BE2C (cell line): ENCODE results near the gene MT3. TPM values are rescaled to one million over a fixed set of nuclear protein-coding genes. Genes with fewer than 3 reads are reported as not detected.
A peak's percentile ranks its signal among the peaks of the same experiment; 100 is the strongest.

Experiments
- DNase-seq: peaks from one replicate; pipeline ENCODE4 v3.0.0-alpha.2; 2020
- H3K27me3 ChIP-seq: fragments of 250-450 bp; sonication (Bioruptor Pico); 2 replicates; pipeline ENCODE4 v1.5.1; 2020; ENCODE audit warnings: mild to moderate bottlenecking
- H3K36me3 ChIP-seq: fragments of 250-450 bp; sonication (Bioruptor Pico); 2 replicates; pipeline ENCODE4 v1.5.1; 2020; ENCODE audit warnings: mild to moderate bottlenecking
- H3K4me1 ChIP-seq: fragments of 250-450 bp; sonication (Bioruptor Pico); 2 replicates; pipeline ENCODE4 v1.5.1; 2020
- H3K4me3 ChIP-seq: 2 replicates; pipeline ENCODE4 v1.5.1; 2011; ENCODE audit warnings: low read depth, low read length
- H3K9me3 ChIP-seq: fragments of 250-450 bp; sonication (Bioruptor Pico); 2 replicates; pipeline ENCODE4 v1.5.1; 2020
- polyA plus RNA-seq: library from polyadenylated mRNA; unstranded; fragments of >200 nt; gene quantifications from one replicate; pipeline ENCODE4 v1.2.1, GENCODE V29; 2012; ENCODE audit warnings: low read depth, missing spikeins; ENCODE audit not compliant: insufficient read length, insufficient read depth
- TF ChIP-seq, protein P1 (sequence below): IDR thresholded peaks from 2 replicates; pipeline ENCODE4 v1.5.1; 2012; ENCODE audit warnings: mild to moderate bottlenecking, low read depth, low read length

The MT3 gene
- not detected for polyA plus RNA-seq

GRCh38 chr16:56589141-56590039 is at the start of gene MT3:
Gene MT3 (plus strand): TSS chr16:56589528. CDS start chr16:56589591, 63 bp downstream.
- Histone ChIP-seq H3K4me3 (no peak within 1 kb of the TSS), H3K9me3 (no peaks in the 10 kb centered on the region; the same call in 1 of the 2 replicates), H3K4me1 (no peaks in the 10 kb centered on the region), H3K27me3 (peaks cover 57% of the 10 kb centered on the region), H3K36me3 (no peaks in the 10 kb centered on the region)
- TF ChIP-seq, protein P1, sequence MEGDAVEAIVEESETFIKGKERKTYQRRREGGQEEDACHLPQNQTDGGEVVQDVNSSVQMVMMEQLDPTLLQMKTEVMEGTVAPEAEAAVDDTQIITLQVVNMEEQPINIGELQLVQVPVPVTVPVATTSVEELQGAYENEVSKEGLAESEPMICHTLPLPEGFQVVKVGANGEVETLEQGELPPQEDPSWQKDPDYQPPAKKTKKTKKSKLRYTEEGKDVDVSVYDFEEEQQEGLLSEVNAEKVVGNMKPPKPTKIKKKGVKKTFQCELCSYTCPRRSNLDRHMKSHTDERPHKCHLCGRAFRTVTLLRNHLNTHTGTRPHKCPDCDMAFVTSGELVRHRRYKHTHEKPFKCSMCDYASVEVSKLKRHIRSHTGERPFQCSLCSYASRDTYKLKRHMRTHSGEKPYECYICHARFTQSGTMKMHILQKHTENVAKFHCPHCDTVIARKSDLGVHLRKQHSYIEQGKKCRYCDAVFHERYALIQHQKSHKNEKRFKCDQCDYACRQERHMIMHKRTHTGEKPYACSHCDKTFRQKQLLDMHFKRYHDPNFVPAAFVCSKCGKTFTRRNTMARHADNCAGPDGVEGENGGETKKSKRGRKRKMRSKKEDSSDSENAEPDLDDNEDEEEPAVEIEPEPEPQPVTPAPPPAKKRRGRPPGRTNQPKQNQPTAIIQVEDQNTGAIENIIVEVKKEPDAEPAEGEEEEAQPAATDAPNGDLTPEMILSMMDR = no peak
- DNase-seq = peak; percentile 31

DNA sequence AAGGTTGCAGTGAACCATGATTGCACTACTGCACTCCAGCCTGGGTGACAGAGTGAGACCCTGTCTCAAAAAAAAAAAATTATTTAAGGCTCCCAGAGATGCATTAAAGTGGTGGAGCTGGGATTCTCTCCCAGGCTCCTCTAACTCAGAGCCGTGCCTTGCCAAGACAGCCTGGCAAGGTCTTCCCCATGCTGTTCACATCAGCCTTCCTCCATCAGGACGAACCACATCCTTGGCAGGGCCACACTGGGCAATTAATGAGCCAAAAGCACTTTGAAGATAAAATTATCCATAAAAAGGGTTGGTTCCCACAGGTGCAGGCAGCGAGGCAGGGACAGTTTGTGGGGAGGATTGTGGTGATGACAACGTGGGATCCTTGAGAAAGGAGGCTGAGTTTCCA is 49.7 kb upstream of the MT3 start:
- DNase-seq = no peak
- H3K4me1 ChIP-seq = no peaks in the 10 kb centered on the region
- no peaks in the 10 kb centered on the region for H3K36me3 ChIP-seq
- H3K9me3 ChIP-seq = no peaks in the 10 kb centered on the region; the same call in 1 of the 2 replicates
- H3K4me3 ChIP-seq = no peak overlapping the region
- peaks cover 20% of the 10 kb centered on the region for H3K27me3 ChIP-seq
- TF ChIP-seq, protein P1 = no peak

DNA sequence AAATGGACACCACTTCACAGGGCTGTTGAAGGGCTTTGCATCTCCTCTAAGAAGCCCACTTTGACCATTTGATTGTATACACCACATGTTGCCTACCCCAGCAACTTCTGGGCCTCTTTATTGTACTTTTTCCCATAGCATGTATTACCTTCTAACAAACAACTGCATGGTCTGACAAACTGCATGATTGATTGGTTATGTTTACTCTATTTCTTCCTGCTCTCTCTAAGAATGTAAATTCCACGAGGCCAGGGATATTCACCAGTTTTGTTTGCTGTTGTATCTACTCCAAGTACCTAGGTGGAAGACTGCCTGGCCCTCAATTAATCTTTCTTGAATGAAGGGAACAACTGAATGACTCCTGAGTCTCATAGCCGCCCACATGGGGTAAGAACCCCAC is 47.3 kb upstream of the MT3 start:
- TF ChIP-seq, protein P1 = no peak
- no peak for DNase-seq
- Histone ChIP-seq H3K4me1 (no peaks in the 10 kb centered on the region), H3K27me3 (peaks cover 6% of the 10 kb centered on the region), H3K36me3 (no peaks in the 10 kb centered on the region), H3K9me3 (no peaks in the 10 kb centered on the region; the same call in 1 of the 2 replicates), H3K4me3 (no peak overlapping the region)

DNA sequence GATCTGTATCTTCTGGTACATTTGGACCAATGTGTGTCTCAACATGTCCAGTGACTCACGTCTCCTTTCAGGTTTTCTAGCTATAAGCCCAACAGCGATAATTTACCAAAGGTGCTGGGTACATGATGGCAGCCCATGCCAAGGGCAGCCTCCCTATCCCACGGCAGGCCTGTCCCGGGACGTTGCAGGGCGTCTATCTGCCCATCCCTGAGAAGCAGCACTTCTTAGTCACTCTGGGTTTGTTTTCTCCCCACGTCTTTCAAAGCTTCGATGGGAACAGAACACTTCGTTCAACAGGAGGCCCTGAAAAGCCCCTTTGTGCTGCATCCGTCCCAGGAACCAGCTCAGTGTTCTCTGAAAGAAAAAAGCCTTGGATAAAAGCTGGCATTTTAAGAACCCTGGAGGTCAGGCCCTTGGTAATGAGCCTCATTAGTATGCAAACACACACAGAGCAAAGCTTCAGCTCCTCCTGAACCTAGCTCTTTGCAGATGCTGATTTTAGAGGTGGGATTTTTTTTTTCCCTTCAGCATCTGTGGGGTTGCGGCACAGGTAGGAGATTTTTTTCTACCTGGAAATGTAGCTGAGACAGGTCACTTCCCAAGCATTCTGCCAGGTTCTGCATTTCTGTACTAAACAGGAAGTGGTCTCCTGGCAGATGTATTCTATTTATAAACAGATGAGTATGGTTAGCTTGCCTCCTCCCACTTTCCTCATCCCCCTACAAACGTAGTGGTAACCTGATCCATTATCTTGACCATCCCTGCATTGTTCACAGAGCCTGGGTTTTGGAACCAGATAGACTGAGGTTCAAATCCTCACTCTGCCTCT is 42.0 kb upstream of the MT3 start:
- TF ChIP-seq, protein P1 = no peak
- Histone ChIP-seq H3K4me1 (no peaks in the 10 kb centered on the region), H3K27me3 (no peaks in the 10 kb centered on the region), H3K36me3 (no peaks in the 10 kb centered on the region), H3K9me3 (no peaks in the 10 kb centered on the region), H3K4me3 (no peak overlapping the region)
- no peak for DNase-seq

GRCh38 chr16:56547949-56548567 is 41.3 kb upstream of the MT3 start:
- no peak for DNase-seq
- Histone ChIP-seq H3K27me3 (no peaks in the 10 kb centered on the region), H3K4me3 (no peak overlapping the region)

More at GRCh38 chr16:56547949-56548567, 41.3 kb upstream of the MT3 start:
- no peaks in the 10 kb centered on the region for H3K36me3 ChIP-seq
- no peaks in the 10 kb centered on the region for H3K9me3 ChIP-seq
- H3K4me1 ChIP-seq = no peaks in the 10 kb centered on the region
- TF ChIP-seq, protein P1 = no peak
